ENCODE data around the gene TP53INP2.
"Not testable (repeated sequence)": the region's sequence is repeated elsewhere in the genome, so short reads cannot be mapped to it uniquely, and the experiment has no call there.

Gene TP53INP2, protein sequence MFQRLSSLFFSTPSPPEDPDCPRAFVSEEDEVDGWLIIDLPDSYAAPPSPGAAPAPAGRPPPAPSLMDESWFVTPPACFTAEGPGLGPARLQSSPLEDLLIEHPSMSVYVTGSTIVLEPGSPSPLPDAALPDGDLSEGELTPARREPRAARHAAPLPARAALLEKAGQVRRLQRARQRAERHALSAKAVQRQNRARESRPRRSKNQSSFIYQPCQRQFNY

DNA sequence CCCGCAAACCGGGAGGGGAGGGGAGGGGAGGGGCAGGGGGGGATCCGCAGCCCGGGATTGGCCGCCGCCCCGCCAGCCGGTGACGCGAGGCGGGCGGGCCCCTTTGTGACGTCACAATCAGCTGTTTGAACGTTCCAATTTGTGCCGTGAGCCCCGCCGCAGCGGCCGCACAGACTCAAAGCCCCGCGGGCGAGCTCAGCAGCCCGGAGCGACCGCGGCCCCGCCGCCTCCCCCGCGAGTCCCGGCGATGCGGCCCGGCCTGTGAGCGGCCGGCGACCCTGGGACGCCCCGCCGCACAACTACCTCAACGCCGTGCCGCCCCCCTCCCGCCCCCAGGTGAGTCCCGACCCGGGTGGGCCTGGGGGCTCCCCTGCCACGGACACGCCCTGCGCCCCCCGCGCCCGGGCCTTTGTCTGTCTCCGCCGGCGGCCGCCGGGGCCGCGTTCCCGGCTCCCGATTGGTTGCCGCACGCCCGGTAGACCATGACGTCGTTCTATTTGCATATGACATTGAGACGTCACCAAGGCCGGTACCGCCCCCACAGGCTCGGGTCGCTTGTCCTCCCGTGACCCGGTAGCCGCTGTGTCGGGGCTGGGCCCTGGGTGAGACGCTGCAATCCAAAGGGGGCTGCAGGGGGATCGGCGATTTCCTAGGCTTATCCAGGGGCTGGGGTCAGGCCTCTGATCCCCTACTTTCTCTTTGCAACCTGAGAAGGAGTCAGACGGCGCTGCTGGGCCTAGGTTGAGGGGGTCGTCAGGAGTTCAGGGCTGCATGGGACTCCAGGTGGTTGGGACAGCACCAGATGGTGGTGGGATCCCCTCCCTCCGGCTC, at the start of gene TP53INP2:
Gene TP53INP2, plus strand, starts transcription at position 168 of the 831 bp plus-strand sequence. CDS start 4,396 bp downstream, outside the sequence.
- peak; percentile 90 to 95 for DNase-seq (ENCODE audit: low read depth in 2 of 2)
- H3K4me3 ChIP-seq (replicated peaks in 1 of 2; ENCODE audit: low read depth in 2 of 2, low read length in 2 of 2) = peak within 1 kb of the TSS; percentile 79 to 86
- TF ChIP-seq, protein P1, sequence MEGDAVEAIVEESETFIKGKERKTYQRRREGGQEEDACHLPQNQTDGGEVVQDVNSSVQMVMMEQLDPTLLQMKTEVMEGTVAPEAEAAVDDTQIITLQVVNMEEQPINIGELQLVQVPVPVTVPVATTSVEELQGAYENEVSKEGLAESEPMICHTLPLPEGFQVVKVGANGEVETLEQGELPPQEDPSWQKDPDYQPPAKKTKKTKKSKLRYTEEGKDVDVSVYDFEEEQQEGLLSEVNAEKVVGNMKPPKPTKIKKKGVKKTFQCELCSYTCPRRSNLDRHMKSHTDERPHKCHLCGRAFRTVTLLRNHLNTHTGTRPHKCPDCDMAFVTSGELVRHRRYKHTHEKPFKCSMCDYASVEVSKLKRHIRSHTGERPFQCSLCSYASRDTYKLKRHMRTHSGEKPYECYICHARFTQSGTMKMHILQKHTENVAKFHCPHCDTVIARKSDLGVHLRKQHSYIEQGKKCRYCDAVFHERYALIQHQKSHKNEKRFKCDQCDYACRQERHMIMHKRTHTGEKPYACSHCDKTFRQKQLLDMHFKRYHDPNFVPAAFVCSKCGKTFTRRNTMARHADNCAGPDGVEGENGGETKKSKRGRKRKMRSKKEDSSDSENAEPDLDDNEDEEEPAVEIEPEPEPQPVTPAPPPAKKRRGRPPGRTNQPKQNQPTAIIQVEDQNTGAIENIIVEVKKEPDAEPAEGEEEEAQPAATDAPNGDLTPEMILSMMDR (IDR thresholded peaks at IDR 0.05; ENCODE audit: low read depth, low read length) = no peak

DNA sequence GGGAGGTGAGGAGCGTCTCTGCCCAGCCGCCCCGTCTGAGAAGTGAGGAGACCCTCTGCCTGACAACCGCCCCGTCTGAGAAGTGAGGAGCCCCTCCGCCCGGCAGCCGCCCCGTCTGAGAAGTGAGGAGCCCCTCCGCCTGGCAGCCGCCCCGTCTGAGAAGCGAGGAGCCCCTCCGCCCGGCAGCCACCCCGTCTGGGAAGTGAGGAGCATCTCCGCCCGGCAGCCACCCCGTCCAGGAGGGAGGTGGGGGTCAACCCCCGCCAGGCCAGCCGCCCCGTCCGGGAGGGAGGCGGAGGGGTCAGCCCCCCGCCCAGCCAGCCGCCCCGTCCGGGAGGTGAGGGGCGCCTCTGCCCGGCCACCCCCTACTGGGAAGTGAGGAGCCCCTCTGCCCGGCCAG, 45.5 kb upstream of the TP53INP2 start:
- not testable (repeated sequence) for H3K4me3 ChIP-seq (replicated peaks in 1 of 2; ENCODE audit: low read depth in 2 of 2, low read length in 2 of 2); DNase-seq (ENCODE audit: low read depth in 2 of 2)

DNA sequence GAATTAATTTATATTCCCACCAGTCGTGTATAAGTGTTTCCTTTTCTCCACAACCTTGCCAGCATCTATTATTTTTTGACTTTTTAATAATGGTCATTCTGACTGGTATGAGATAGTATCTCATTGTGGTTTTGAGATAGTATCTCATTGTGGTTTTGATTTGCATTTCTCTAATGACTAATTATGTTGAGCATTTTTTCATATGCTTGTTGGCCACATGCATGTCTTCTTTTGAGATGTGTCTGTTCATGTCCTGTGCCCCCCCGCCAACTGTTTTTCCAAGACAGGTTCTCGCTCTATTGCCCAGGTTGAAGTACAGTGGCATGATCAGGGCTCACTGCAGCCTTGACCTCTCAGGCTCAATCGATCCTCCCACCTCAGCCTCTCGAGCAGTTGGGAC, 42.3 kb upstream of the TP53INP2 start:
- not testable (repeated sequence) for DNase-seq (ENCODE audit: low read depth in 2 of 2)

DNA sequence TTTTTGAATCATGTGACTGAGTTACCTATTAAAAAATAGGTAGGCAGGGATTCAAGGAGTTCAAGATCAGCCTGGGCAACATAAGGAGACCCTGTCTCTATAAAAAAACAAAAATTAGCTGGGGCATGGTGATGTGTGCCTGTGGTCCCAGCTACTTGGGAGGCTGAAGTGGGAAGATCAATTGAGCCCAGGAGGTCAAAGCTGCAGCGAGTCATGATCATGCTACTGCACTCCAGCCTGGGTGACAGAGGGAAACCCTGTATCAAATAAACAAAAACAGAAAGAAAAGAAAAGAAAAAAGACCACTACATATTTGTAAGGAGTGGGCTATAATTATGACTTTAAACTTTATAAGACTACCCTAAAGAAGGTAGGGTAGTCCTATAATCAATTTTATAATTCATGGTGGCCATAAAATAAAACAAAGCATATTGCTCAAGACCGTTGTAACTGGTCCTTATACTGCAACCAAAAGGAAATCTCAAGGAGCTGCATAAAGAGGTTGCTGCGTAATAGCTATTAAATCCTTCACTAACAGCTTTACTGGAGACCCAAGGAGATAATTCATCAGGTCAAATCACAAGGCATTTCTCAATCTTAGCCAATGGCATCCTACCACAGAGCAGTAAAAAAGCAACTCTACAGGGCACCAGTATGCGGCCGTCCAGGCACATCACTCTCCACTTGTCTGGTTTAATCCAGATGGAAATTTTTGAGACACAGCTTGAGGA, 40.8 kb upstream of the TP53INP2 start:
- H3K4me3 ChIP-seq (replicated peaks in 1 of 2; ENCODE audit: low read depth in 2 of 2, low read length in 2 of 2) = no peak overlapping the region
- no peak for DNase-seq (ENCODE audit: low read depth in 2 of 2)
- TF ChIP-seq, protein P1 (IDR thresholded peaks at IDR 0.05; ENCODE audit: low read depth, low read length) = no peak

More for the DNA sequence above, 42.3 kb upstream of the TP53INP2 start:
- H3K4me3 ChIP-seq (replicated peaks in 1 of 2; ENCODE audit: low read depth in 2 of 2, low read length in 2 of 2) = not testable (repeated sequence)

DNA sequence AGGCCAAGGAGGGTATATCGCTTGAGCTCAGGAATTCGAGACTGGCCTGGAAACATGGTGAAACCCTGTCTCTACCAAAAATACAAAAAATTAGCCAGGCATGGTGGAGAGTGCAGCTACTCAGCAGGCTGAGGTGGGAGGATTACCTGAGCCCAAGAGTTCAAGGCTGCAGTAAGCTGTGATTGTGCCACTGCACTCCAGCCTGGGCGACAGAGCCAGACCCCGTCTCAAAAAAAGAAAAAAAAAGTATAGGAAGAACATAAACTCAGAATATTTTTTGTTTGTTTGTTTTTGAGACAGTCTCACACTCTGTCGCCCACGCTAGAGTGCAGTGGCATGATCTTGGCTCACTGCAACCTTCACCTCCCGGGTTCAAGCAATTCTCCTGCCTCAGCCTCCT, 39.4 kb upstream of the TP53INP2 start:
- not testable (repeated sequence) for DNase-seq (ENCODE audit: low read depth in 2 of 2); H3K4me3 ChIP-seq (replicated peaks in 1 of 2; ENCODE audit: low read depth in 2 of 2, low read length in 2 of 2)

DNA sequence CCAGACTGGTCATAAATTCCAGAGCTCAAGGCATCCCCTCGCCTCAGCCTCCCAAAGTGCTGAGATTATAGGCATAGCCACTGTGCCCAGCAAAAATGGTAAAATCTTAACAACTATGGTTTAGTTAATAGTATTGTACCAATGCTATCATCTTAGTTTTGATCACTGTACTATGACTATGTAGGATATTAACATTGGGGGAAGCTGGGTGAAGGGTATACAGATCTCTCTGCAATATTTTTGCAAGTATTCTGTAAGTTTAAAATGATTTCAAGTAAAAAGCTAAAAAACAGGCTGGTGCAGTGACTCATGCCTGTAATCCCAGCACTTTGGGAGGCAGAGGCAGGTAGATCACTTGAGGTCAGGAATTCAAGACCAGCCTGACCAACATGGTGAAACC, 35.0 kb upstream of the TP53INP2 start:
- no peak for DNase-seq (ENCODE audit: low read depth in 2 of 2)
- TF ChIP-seq, protein P1 (IDR thresholded peaks at IDR 0.05; ENCODE audit: low read depth, low read length) = no peak
- H3K4me3 ChIP-seq (replicated peaks in 1 of 2; ENCODE audit: low read depth in 2 of 2, low read length in 2 of 2) = no peak overlapping the region

DNA sequence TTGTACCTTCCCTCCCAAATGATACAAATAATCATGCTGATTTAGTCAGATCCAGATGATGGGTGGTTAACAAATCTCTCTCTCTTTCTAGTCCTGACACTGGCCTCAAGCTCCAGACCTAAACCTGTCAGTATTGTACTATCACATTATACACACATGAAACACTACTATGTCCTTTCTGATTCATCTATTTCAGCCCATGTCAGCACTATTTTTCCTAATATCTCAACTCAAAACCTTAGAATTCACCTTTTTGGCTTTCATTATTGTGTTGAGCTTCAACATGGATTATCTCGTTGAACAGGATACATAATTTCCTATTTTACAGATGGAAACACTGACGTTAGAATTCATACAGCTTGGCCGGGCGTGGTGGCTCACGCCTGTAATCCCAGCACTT, 30.7 kb upstream of the TP53INP2 start:
- H3K4me3 ChIP-seq (replicated peaks in 1 of 2; ENCODE audit: low read depth in 2 of 2, low read length in 2 of 2) = no peak overlapping the region
- TF ChIP-seq, protein P1 (IDR thresholded peaks at IDR 0.05; ENCODE audit: low read depth, low read length) = no peak
- DNase-seq (ENCODE audit: low read depth in 2 of 2) = no peak

DNA sequence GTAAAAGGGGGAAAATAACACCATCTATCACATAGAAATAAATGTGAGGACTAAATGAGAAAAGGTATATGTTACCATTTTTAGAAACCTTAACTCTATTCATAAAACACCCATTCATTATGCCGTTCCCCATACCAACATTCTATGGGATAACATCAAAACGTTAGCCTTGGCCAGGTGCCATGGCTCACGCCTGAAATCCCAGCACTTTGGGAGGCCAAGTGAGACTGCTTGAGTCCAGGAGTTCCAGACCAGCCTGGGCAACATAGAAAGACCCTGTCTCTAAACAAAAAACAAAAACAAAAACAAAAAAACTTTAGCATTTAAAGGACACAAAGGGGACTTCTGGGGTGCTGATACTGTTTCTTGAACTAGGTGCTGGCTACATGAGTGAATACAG, 28.6 kb upstream of the TP53INP2 start:
- H3K4me3 ChIP-seq (replicated peaks in 1 of 2; ENCODE audit: low read depth in 2 of 2, low read length in 2 of 2) = no peak overlapping the region
- TF ChIP-seq, protein P1 (IDR thresholded peaks at IDR 0.05; ENCODE audit: low read depth, low read length) = no peak
- no peak for DNase-seq (ENCODE audit: low read depth in 2 of 2)

Measured in cardiac fibroblast (primary cell).